NOMO-1 treated with DMSO at 0.1 percent for 48 hours (cell line): ENCODE measurements around the gene PTPRU.

Source experiments
- DNase-seq: peaks from one replicate; lab custom pipeline; 2025; ENCODE audit not compliant: unreplicated experiment; lab: John Stamatoyannopoulos, UW

PTPRU gene

DNA sequence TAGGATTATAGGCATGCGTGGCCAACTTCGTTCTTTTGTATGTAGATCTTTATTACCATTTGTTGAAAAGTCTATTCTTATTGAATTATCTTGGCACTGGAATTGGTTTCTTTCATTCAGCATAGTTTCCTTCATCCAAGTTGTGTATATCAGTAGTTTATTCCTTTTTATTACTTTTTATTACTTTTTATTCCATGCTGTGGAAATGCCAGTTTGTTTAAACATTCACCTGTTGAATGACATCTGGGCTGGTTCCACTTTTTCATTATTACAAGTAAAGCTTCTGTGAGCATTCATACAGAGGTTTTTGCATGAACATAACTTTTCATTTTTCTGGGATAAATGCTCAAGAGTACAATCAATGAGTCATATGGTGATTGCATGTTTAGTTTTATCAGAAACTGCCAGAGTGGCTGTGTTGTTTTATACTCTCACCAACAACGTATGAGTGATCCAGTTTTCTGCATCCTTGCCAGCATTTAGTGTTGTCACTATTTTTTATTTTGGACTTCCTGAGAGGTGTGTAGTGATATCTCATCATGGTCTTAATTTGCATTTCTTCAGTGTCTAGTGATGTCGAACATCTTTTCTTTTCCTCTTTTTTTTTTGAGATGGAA lies 28.6 kb downstream of the PTPRU start:
- no peak for DNase-seq

DNA sequence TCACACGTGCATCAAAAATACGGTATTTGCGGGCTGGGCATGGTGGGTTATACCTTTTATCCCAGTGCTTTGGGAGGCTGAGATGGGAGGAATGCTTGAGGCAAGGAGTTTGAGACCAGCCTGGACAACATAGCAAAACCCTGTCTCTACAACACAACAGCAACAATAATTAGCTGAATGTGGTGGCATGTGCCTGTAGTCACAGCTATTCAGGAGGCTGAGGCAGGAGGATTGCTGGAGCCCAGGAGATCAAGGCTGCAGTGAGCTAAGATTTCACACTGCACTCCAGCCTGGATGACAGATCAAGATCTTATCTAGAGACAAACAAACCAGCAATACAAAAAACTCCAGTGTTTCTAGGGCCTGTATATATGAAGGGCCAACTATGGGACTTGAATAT lies 30.6 kb downstream of the PTPRU start:
- no peak for DNase-seq

- no peak for DNase-seq
Measured at GRCh38 chr1:29267321-29268070, 31.2 kb downstream of the PTPRU start.

- DNase-seq, result no peak
Measured at GRCh38 chr1:29269382-29269781, 33.1 kb downstream of the PTPRU start.

- DNase-seq, result no peak
Measured at GRCh38 chr1:29270929-29271521, 34.7 kb downstream of the PTPRU start.

GRCh38 chr1:29271724-29272123 lies 35.4 kb downstream of the PTPRU start:
- DNase-seq, result no peak

- no peak for DNase-seq
Measured at GRCh38 chr1:29272147-29272907, 36.0 kb downstream of the PTPRU start.

GRCh38 chr1:29275435-29275834 lies 39.1 kb downstream of the PTPRU start:
- DNase-seq, result no peak

DNA sequence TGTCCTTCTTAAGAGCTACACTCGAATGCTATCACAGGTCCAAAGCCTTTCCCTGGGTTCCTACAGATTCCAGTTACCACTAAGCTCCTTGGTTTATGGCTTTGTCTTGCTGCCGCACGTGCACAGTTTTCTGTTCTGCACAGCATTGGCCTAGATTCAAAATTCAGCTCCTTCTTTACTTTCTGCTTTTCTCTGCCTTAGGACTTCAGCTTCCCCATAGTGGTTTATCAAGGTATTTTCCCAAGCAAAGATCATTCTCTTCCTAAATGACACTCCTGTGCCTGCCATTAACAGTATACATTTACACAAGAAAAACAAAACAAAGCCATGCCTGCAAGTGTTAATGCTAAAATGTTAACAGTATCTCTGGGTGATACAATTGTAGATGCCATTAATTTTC lies 41.8 kb downstream of the PTPRU start:
- no peak for DNase-seq

GRCh38 chr1:29279406-29279805 lies 43.1 kb downstream of the PTPRU start:
- DNase-seq, result no peak

GRCh38 chr1:29279951-29280391 lies 43.6 kb downstream of the PTPRU start:
- no peak for DNase-seq

- no peak for DNase-seq
Measured at GRCh38 chr1:29280409-29281131, 44.2 kb downstream of the PTPRU start.

DNA sequence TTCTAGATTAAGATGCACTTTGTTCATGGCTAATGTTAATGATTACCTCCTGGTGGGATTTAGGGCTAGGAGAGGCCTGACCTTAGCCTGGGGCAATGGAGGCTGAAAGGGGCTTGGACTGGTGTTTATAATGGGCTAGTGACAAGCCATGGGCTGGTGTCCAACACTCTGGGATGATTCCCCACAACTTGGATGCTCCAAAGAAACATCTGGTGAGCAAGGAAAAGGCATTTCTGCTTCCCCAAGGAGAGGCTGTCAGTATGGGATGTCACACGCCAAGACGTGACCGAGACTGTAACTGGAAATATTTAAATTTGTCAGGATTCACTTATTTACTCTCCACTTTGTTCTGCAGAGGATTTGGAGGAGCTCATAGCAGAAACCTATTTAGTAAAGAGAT lies 45.2 kb downstream of the PTPRU start:
- DNase-seq, result no peak

DNA sequence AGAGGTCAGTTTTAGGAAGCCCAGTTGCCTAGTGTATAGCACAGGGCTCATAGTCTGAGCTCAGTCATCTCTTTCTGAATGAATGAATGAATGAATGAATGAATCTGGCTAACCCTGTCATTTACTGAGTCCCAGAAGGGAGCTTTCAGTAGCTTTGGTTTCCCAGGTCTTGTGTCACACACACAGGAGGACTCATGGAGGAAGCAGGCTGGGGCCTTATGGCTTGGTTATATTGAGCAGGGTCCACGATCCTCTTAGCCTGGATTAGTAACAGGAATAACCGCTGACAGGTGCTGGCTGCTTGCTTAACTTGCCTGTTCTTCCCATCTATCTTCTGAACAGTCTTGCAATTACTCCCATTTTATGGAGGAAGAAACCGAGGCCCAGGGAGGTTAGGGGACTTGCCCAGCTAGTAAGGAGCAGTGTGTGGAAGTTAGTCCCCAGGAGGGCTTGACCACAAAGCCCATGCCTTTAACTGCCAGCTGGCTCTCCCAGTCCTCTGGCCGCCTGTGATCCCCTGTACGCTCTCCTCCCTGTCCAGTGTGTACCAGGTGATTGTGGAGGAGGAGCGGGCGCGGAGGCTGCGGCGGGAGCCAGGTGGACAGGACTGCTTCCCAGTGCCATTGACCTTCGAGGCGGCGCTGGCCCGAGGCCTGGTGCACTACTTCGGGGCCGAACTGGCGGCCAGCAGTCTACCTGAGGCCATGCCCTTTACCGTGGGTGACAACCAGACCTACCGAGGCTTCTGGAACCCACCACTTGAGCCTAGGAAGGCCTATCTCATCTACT lies 46.0 kb downstream of the PTPRU start:
- no peak for DNase-seq

DNA sequence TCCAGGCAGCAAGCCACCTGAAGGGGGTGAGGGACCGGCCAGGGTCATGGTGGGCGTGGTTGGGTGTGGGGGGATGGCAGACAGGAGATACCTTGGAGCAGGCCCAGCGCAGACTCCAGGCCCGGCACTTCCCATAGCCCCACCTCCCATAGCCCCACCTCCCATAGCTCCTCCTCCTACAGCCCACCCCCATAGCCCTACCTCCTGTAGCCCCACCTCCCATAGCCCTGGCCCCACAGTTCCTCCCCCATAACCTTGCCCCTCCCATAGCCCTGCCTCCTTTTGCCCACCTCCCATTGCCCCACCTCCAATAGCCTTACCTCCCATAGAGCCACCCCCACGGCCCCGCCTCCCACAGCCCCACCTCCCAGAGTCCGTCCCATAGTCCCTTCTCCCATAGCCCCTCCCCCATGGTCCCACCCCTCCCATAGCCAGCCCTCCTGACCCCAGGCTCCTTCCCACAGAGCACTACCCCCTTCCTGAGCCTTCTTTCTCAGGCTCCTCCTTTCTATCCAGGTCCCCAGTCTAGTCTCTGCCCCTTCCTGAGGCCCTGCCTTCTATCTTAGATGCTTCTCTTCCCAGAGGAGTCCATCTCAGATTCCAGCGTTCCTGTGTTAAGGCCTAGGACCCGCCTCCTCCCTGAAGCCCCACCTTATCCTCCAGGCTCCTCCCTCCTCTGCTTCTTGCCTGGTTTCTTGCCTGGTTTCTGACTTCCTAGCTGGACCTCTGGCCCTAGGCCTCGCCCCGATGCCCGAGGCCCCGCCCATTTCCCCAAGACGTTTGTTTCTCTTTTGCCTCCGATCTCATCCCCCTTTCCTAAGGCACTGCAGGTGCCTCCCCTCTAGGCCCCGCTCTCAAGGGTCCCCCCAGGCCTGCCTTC lies 46.8 kb downstream of the PTPRU start:
- no peak for DNase-seq

DNA sequence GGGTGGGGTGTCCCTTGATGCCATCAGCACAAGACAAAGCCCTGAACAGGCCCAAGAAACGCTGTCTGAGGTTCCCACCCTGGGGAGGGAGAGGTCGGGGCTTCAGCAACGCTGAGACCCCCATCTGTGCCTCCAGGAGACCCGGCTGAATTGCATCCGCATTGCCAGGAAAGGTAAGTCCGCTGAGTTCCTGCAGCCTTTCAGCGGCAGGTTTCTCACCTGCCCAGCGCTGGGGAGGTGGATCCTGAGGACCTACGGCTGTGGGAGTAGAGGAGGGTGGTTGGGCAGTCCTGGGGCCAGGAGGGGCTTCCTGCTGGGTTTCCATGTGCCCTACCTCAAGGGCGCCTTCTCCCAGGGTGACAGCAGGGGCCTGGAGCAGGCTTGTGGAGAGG lies 47.5 kb downstream of the PTPRU start:
- no peak for DNase-seq

DNA sequence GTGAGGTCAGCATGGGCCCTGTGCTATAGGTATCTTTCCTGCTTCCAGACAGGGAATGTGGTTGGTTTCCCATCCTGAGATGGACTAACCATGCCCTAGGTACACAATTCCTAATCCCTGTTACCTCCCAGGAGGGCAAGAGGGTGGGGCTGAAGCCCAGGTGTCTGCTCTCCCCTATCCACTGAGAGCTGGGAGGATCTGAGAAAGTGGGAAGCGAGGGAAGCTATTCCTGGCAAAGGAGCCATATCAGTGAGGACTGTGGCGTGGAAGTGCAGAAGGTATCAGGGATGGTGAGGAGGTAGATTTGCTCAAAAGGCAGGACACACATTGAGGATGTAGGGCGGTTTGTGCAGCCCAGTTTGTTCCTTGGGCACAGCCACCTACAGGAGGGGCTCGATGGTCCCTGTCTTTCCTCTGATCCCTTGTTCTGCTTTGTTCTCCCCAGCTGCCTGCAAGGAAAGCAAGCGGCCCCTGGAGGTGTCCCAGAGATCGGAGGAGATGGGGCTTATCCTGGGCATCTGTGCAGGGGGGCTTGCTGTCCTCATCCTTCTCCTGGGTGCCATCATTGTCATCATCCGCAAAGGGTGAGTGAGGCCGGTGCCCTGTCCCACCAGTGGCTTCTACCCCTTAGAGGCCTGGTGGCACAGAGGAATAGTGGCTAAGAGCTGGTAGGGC lies 48.1 kb downstream of the PTPRU start:
- DNase-seq, result no peak

DNA sequence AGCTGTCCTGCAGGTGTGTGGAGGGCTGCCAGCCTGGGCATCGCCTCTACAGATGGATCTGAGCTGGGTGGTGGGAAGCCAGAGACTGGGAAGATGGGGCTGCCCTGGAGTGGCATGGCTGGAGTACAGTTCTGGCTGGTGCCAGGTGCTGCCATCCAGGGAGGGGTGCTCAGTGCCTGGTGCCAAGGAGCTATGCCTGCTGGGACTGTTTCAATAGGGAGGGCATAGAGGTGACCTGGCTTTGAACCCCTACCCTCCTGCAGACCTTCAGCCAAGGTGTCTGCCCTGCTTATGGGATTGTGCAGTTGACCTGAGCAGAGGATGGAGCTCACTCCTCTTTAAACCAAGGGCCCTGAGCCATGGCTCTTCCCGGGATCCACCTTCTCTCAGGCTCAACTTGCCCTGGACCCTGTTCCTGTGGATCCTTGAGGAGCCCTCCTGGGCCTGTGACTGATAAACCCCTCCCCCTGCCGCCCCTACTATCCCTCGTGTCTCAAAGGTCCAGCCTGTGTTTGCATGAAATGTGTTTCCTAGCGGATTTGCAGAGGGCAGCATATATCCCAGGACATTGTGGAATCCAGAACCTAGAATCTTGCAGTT lies 48.7 kb downstream of the PTPRU start:
- no peak for DNase-seq
